Left hindlimb (tissue), 1 donor: ENCODE measurements around the gene PHLDB1.
"Not testable (repeated sequence)": the region's sequence is repeated elsewhere in the genome, so short reads cannot be mapped to it uniquely, and the experiment has no call there.

Experiments used
- DNase-seq: peaks from one replicate; pipeline ENCODE4 v3.0.0-alpha.2; 2018

PHLDB1 gene

DNA sequence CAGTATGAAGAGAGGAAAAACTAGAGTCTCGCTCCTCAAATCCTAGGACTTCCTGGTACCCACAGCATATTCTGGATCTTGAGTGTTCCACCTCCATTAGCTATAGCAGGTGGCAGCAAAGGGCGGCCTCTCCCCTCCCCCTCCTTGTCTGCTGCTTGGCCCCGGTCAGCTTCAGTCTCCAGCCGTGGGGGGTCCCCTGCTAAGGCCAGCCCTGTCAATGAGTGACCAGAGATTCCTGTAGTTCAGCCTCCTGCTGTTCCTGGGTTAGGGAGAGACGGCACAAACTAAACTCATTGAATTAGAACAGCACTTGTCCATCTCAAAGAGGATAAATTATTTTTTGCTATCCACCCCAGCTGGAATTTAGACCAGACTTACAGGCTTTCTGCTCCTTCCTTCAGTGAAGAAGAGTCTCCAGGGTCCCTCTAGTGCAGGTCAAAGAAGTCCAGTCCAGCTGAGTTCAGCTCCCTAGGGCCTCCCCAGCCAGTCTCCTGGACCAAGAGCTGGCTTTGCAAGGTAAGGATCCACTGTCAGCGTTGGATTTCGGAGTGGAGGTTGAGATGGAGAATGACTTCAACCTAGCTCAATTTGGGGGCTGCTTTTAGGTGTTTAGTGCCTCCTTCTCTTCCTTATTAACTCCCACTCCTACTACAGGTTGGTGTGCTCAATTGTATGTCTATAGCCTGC, 1.1 kb upstream of the PHLDB1 start:
- DNase-seq, result no peak

DNA sequence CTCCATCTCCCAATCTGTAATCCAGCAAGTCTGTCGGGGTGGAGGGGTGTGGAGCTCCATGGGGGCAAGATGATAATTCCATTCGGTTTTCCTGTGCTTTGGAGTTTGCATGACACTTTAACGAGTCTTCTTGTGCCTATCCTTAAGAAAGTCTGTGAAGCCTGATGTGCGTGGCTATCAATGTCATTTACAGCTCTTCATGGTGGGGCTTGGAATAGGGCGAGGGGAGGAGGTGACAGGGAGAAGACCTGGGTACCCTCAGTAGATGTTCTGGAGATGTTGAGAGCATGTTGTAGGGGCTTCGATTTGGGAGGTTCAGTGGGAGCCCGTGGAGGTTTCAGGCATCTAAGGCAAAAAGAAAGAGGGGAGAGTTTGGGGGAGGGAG, 579 bp upstream of the PHLDB1 start:
- no peak for DNase-seq

DNA sequence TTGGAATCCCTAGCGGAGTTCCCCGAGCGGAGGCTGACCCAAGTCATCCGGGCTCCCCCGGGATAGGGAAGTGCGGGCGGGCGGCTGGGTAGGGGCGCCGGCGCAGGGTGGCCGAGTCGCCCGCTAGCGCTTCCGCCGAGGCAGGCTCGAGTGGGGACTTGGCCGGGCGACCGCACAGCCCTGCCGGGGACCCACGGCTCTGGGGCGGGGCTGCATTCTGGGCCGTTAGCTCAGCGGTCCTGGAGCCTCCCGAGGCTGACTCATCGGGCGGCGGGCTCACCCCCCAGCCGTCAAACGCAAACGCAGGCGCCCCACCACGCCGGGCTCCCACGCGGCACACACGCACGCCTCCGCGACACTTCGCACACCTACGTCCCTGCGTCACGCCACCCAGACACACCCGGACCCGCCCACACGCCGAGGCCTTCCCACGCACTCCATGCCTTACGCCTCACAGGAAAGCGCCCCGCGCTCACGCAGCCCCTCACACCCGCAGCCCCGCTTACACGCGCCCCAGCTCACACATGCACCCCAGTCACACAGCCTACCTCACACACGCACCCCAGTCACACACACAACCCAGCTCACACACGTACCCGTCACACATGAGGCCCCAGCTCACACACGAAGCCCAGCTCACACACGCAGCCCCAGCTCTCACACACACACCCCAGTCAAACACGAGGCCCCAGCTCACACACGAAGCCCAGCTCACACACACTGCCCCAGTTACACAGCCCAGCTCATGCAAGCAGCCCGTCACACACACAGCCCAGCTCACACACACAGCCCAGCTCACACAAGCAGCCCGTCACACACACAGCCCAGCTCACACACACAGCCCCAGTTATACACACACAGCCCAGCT, 1.2 kb downstream of the PHLDB1 start:
- peak; percentile 83 for DNase-seq

DNA sequence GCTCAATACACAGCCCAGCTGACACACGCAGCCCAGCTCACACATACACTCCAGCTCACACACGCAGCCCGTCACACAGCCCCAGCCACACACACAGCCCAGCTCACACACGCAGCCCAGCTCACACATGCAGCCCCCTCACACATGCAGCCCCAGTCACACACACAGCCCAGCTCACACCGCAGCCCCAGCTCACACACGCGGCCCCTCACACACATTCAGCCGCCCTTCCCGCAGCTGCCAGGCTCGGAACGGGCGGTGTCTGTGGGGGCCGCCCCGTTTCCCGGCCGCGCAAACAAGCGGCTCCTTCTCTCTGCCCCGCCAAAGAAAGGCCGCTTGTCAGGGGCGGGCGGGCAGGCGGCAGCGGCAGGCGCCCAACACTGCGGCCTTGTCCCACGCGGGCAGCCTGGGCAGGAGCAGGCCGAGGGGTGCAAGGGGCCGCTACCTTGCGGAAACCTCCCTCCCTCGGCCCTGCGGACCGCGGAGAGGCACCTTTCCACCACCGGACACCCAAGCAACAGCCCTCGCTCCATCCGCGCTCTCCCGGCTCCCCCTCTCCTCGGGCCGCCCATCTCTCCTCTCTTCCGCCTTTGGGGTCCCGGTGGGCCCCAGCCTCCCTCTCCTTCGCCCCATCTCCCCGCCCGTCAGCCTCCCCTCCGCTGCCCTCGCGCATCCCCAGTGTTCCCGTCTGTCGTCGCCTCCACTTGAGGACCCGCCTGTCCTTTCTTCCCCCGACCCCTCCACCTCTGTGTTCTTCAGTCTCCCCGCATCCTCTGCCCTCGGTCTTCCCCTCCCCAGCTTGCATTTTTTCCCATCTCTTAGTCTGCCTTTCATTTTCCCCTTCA, 2.2 kb downstream of the PHLDB1 start:
- DNase-seq, result peak; percentile 80

DNA sequence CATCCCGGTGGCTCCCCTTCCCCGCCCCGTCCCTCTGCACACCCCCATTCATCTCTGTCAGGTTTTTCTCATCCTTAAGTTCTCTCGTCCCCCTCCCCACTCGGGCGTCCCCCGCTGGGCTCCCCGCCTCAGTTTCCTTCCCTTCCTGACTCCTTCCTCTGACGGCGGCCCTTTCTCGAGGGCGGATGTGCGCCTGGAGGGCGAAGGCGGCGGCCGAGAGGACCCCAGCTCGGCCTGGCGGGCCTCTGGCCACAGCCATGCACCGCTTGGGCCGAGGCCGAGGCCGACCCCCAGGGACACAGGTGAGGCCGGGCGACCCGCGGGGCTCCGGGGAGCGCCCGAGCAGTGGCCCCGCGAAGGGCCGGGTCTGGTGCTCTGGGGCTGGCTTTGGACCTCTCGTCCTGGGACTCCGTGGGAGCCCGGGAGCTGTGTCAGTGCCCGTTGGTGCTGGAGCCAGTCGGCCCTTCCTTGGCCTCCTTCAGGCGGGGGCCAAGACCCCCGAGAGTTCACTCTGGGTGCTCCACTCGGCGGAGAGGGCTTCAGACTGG, 2.9 kb downstream of the PHLDB1 start:
- no peak for DNase-seq

DNA sequence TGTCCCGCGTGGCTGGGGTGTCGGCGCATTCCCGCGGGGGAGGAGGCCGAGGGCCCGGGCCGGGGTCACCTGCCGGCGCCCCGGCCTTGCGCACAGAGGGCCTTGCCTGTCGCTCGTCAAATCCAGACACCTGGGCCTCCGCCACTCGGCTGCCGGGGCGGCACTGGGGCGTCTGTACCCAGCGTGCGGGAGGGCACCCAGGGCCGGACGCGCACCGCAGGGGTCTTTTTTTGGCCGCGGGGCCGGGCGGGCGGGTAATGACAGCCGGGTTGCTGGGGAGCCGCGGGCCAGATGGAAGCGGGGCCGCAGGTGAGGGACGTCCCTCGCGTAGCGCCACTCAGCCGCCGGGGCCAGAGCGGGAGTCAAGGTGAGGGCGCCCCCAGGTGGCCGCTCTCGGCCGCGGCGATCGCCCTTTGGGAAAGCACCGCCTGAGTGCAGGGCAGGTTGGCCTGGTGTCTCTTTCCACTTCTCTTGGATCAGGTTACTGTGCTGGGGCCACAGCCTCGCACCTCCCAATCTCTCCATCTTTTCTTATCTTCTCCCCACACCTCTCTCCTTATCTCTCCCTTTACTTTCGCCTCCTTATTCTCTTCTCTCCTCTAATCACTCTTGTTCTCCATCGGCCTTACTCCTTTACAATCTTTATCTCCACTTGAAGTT, 3.5 kb downstream of the PHLDB1 start:
- peak; percentile 80 for DNase-seq

DNA sequence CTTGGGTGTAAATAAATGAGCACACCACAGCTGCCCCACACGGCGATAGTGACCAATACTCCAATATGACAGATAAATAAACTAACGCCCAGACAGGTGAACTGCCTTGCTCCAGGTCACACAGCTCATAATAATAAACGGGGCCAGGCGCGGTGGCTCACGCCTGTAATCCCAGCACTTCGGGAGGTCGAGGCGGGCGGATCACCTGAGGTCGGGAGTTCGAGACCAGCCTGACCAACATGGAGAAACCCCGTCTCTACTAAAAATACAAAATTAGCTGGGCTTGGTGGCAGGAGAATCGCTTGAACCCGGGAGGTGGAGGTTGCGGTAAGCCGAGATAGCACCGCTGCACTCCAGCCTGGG, 4.0 kb downstream of the PHLDB1 start:
- DNase-seq, result not testable (repeated sequence)

DNA sequence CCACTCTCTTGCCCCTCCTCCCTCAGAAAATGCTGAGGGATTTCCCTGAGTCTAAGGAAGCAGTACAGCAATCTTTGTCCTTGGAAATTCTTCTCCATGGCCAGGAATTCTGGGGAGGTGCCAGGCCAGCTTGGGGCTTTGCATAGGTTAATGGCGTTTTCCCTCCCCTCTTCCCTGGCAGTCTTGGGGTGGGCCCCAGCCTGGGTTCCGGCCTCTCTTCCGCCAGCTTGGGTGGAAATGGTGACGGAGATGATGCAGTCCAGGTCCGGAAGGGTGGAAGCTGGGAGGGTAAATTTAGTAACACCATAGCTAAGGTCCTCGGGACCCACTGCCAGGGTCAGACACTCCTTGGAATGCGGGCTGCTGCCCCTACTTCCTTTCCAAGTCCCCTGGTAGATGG, 5.0 kb downstream of the PHLDB1 start:
- peak; percentile 83 for DNase-seq

DNA sequence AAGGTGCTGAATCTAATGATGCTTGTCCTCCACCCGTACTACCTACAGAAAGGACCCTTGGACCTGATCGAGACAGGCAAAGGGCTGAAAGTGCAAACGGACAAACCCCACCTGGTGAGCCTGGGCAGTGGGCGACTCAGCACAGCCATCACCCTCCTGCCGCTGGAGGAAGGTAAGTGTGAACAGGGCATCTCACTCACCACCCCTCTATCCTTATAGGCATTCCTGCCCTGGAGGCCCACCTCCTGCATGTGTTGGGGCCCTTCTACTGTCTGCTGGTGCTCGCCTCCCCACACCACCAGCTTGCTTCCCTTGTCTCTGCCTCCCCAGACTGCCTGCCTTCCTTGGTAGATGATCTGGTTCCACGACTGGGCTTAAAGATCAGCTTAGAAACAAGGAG, 7.1 kb downstream of the PHLDB1 start:
- DNase-seq, result no peak

DNA sequence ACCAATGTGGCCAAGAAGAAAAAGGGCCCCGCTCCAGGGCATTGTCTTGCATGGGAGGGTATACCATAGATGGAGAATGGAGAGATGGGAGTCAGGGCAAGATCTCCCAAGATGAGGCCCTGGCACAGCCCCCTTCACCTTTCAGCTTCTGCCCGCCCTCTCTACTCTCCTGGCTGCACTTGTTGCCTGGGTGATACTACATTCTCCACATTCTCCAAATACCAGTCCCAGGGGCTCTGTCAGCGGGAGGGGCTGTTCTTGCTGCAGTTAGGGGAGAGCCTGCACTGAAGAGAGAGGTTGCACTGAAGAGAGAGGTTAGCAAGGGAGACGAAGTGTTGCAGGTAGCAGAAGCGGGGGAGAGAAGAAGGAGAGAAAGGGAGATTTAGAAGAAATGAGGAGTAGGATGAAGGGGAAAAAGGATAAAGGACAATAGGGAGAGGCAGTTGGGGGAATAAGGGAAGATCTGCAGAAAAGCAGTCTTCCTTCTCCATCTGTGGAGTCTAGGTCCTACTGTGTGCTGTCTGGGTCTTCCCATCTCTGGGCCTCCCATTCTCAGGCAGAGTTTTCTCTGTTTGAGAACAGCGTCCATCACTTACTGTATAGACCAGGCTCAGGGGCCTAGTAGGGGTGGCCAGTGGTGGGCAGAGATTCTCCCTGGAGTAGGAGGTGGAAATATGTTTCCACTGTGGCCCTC, 8.0 kb downstream of the PHLDB1 start:
- no peak for DNase-seq

DNA sequence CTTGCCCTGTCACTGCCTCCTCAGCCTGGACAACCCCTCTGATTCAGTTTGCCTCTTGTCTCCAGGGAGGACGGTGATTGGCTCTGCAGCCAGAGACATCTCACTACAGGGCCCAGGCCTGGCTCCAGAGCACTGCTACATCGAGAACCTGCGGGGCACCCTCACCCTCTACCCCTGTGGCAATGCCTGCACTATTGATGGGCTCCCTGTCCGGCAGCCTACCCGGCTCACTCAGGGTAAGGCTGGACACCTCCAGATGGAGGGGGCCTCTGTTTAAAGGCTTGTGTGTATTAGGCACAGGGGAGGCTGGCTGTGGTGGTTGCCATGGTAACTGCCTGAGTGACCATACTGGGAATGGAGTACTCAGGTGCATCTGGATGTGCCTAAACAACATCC, 8.6 kb downstream of the PHLDB1 start:
- DNase-seq, result no peak

DNA sequence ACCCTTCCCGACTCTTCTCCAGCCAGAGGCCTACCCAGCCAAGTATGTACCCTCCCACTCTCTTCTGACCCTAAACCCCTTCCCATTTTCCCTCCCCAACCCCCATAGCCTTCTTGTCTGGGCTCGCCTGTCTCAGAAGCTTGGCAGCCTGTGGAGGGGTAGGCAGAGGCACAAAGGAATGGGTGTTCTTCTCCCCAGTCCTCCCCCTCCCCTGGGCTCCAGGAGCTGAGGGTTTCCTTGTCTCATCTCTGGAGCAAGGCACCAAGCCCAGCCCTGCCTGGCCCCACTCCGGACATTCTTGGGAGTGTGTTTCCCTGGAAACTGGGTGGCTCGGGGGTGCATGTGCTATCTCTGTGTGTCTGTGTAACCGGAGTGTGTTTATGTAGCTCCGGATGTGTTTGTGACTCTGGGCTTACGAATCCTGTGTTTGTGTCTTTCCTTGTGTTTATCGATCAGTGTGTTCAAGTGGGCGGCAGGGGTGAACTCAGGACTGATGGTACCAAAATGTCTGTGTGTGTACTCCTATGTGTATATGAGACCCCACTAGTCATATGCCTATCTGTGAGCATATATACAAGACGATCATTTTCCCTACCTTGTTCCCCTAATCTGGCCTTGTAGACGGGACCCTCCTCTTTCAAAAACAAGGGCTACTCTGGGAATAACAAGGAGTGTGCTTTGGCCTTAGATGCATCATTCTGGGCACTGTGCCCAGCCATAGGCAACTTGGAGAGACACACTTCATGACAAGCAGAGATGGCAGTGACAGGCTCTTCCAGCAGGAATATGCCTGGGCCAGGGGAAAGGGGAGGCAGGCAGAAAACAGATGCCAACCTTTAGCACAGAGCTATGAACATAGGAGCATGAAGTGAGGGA, 10.9 kb downstream of the PHLDB1 start:
- peak; percentile 77 for DNase-seq

DNA sequence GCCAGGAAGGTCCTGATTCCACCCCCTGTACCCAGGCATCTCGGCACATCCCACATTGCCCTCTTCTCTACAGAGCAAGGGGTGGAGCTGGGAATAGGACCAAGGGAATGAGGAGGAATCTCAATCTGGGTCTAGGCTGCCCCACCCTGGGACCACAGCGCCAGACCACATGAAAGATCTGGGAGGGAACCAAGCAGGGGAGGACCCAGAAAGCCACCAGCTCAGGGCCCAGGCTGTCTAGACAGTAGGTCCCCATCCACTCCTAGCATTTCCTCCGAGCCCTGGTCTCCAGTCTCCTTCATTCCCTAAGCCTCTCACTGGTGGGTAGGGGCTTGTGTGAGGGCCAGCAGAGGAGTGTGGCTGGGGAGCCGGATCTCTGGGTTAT, 11.6 kb downstream of the PHLDB1 start:
- peak; percentile 87 for DNase-seq

DNA sequence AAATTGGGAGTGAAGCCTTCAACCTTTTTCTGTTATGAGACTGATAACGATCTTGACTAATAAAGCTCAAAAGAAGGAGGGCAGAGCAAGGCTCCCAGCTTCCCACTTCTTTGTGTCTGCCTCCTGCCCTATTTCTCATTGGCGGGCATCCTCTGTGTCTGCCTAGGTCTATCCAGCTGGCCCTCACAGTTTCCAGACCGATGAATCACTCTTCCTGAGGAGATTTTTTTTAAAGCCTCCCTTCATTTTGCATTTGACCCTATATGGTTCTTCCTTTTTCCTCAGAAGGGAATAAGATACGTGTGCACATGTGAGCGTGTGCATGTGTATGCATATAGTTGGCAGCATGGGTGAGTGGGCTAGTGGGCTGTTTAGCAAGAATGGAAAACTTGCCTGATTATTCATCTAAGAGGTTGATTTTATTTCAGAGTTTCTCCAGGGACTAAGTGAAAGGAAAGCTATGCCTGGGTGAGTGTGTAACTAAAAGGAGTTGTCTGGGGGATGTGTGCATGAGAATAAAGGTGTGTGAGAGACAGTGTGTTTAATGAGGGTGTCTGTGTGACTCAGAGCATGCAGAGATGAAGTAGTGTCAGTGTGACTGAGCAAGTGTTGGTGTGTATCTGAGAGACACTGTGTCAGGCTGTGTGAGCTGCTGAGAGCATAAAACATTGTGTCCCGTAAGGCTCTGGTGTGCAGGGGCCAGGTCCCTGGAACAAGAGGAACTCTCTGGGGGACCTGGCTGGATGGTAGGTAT, 12.2 kb downstream of the PHLDB1 start:
- DNase-seq, result peak; percentile 77

DNA sequence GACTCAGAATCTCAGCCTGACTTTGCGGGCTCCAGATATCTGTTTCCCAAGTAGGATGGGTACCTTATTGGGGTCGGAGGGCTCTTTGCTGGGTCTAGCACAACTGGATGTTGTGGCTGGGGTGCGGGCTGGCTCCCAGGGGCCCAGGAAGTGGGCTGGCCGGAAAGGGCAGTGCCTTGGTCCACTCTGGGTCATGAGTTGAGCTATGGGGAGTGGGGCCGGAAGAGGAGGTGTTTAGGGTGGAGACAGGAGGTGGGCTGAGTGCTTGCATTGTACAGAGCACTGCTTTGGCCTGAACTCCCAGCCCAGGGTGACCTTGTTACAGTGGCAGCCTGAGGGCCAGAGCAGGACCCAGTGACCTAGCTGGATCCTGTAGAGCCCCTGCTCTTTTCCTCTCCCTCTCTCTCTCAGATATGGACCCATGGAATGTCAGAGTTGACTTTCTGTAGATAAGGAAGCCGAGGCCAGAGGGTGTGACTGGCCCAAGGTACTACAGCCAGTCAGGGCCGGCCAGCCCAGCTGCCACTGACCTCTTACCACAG, 13.2 kb downstream of the PHLDB1 start:
- no peak for DNase-seq

DNA sequence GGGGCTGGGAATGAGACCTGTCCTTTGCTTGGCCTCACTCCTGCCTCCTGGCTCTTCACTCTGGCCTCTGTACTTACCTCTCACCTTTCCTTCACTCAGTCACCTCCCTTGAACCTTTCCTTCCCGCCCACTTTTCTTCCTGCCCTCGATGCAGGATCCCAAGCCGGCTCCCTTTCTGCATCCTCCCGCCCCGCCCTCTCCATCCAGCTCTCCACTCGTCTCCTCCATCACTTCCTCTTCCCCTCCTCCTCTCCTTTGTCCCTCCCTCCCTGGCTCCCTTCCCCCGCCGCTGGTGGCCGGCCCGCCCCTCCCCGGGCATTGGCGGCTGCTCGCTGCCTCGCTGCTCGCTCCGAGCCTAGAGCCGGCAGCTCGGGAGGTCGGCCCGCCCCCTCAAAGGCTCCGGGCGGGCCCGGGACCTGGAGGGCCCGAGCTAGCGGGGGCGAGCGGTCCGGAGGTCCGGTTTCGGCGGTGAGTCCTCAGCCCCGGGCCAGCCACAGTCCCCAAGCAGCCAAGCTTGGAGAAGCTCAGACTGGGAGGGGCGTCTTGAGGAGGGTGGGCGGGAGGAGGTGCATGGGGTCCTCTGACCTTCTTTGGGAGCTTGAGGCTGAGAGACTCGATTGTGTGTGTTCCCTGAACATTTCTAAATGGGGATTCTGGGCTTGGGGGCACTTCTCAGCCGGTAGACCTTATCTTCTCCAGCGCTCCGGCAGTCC, 13.8 kb downstream of the PHLDB1 start:
- peak; percentile 96 for DNase-seq

DNA sequence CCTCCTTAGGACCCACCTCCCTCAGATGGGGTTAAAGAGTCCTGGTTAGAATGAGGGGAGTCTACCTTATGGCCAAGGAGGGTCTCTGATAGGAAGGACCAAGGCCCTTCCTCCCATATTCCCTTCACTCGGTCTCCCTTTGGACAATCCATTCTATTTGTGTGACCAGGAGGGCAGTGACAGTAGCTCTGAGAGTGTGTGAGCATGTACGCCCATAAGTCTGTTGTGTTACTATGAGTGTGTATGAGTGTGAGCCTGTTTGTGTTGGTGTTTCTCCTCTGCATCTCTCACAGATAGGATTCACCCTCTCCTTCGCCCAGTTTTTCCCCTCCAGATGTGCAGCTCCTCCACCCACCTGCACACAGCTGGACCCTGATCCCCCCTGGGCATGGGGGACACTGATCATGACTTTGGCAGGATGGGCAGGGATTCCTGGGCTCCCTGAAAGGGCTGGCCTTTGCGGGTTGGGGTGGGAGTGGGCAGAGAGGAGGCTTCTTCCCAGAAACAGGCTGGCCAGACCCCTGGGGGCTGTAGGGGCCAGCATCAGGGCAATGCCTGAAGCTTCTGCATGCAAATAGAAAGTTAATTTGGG, 14.5 kb downstream of the PHLDB1 start:
- peak; percentile 42 for DNase-seq

DNA sequence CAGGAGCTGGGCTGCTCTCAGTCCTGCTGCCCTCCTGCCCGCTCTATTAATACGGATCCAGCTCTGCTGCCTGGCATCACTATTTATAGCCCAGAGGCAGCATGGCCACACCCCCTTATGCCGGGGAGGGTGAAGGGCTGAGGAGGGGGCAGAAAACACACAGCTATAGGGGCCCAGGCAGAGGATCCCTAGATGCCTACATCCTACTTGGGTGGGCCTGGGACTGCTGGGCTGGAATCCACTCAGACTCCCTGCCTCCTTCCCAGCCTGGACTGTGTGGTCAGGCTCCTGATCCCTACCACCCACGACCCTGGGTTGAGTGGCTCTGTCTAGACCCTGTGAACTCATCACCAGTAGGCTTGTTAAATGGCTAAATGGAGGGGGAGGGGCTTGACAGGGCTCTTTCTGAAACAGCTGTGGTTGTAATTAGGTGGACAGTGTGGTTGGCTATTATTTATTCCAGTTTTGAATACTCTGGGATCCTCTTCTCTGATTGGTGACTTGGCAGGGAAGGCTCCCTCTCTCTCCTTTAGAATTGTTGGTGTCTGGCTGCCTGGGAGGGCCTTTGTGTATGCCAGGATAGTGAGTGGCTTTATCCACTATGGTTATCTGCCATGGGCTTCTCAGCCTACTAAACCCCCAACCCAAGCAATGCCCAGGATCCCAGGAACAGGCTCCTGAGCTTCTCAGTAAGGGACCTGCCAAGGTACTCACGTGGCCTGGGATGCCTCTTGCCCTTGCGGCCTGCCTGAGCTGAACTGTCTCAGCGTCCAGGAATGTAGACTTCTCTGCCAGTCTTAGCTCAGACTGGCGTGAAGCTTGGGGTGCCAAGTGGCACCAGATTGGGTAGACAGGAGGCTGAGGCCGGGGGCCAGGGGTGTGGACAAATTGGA, 15.2 kb downstream of the PHLDB1 start:
- peak; percentile 70 for DNase-seq
